NCI-H1092 treated with DMSO at 0.1 percent for 48 hours (cell line): ENCODE data around the gene NTM.

Experiments
- DNase-seq: peaks from one replicate; lab custom pipeline; 2025; lab: John Stamatoyannopoulos, UW

The NTM gene

GRCh38 chr11:131549770-131550169 lies 179.4 kb downstream of the NTM start:
- DNase-seq, result no peak

- DNase-seq, result no peak
These were observed 189.9 kb downstream of the NTM start for GRCh38 chr11:131560287-131560686.

GRCh38 chr11:131561501-131561900 lies 191.1 kb downstream of the NTM start:
- DNase-seq, result no peak

GRCh38 chr11:131561972-131562371 lies 191.6 kb downstream of the NTM start:
- no peak for DNase-seq

GRCh38 chr11:131568318-131568717 lies 197.9 kb downstream of the NTM start:
- no peak for DNase-seq

GRCh38 chr11:131571571-131571970 lies 201.2 kb downstream of the NTM start:
- no peak for DNase-seq

GRCh38 chr11:131572423-131572822 lies 202.0 kb downstream of the NTM start:
- no peak for DNase-seq

- peak; percentile 13 for DNase-seq
These were observed 209.5 kb downstream of the NTM start for GRCh38 chr11:131579932-131580387.

GRCh38 chr11:131580476-131580875 lies 210.1 kb downstream of the NTM start:
- no peak for DNase-seq

- no peak for DNase-seq
These were observed 210.6 kb downstream of the NTM start for GRCh38 chr11:131581046-131581445.

- no peak for DNase-seq
These were observed 211.7 kb downstream of the NTM start for GRCh38 chr11:131582021-131582525.

GRCh38 chr11:131583421-131583820 lies 213.0 kb downstream of the NTM start:
- no peak for DNase-seq

- DNase-seq, result no peak
These were observed 213.5 kb downstream of the NTM start for GRCh38 chr11:131583938-131584337.

- no peak for DNase-seq
These were observed 214.6 kb downstream of the NTM start for GRCh38 chr11:131584785-131585592.

GRCh38 chr11:131588057-131588456 lies 217.6 kb downstream of the NTM start:
- no peak for DNase-seq

- DNase-seq, result no peak
These were observed 220.6 kb downstream of the NTM start for GRCh38 chr11:131591051-131591461.

GRCh38 chr11:131592152-131592551 lies 221.7 kb downstream of the NTM start:
- no peak for DNase-seq

GRCh38 chr11:131592734-131593133 lies 222.3 kb downstream of the NTM start:
- no peak for DNase-seq

GRCh38 chr11:131593301-131593700 lies 222.9 kb downstream of the NTM start:
- no peak for DNase-seq

- DNase-seq, result peak; percentile 21
These were observed 225.4 kb downstream of the NTM start for GRCh38 chr11:131595797-131596196.

- DNase-seq, result no peak
These were observed 227.5 kb downstream of the NTM start for GRCh38 chr11:131597890-131598289.

- DNase-seq, result no peak
These were observed 227.9 kb downstream of the NTM start for GRCh38 chr11:131598305-131598704.

GRCh38 chr11:131599285-131599684 lies 228.9 kb downstream of the NTM start:
- DNase-seq, result no peak

GRCh38 chr11:131600628-131601027 lies 230.2 kb downstream of the NTM start:
- peak; percentile 35 for DNase-seq
